HG02759 (cell line): ENCODE data around the gene MRPL39.

Experiments used
- ATAC-seq: cut with Tn5 transposase; IDR thresholded peaks from one replicate; pipeline ENCODE4 v1.9.1; 2021; ENCODE audit warnings: mild to moderate bottlenecking, moderate library complexity; ENCODE audit not compliant: unreplicated experiment

Gene MRPL39

GRCh38 chr21:25615880-25616279, 8.6 kb upstream of the MRPL39 start:
- no peak for ATAC-seq

- no peak for ATAC-seq
These were observed 7.2 kb upstream of the MRPL39 start for GRCh38 chr21:25614441-25614840.

- peak; percentile 81 for ATAC-seq
These were observed 910 bp upstream of the MRPL39 start for GRCh38 chr21:25608044-25608737.

- no peak for ATAC-seq
These were observed 17.4 kb downstream of the MRPL39 start for GRCh38 chr21:25589887-25590286.

- no peak for ATAC-seq
These were observed 20.5 kb downstream of the MRPL39 start for GRCh38 chr21:25586791-25587190.

- ATAC-seq: no peak
These were observed 21.0 kb downstream of the MRPL39 start for GRCh38 chr21:25586326-25586725.

- no peak for ATAC-seq
These were observed 22.2 kb downstream of the MRPL39 start for GRCh38 chr21:25584833-25585676.

- ATAC-seq: no peak
These were observed 23.7 kb downstream of the MRPL39 start for GRCh38 chr21:25583370-25584130.

GRCh38 chr21:25582888-25583287, 24.4 kb downstream of the MRPL39 start:
- ATAC-seq: no peak

- ATAC-seq: no peak
These were observed 25.0 kb downstream of the MRPL39 start for GRCh38 chr21:25582164-25582790.

GRCh38 chr21:25581582-25581981, 25.7 kb downstream of the MRPL39 start:
- ATAC-seq: no peak

GRCh38 chr21:25580912-25581260, 26.4 kb downstream of the MRPL39 start:
- ATAC-seq: no peak

GRCh38 chr21:25579226-25580013, 27.9 kb downstream of the MRPL39 start:
- ATAC-seq: no peak

- ATAC-seq: peak; percentile 35
These were observed 29.0 kb downstream of the MRPL39 start for GRCh38 chr21:25578056-25578961.

- ATAC-seq: peak; percentile 3
These were observed 29.7 kb downstream of the MRPL39 start for GRCh38 chr21:25577424-25578055.

GRCh38 chr21:25573409-25574206, 33.7 kb downstream of the MRPL39 start:
- peak; percentile 22 for ATAC-seq

GRCh38 chr21:25572861-25573310, 34.4 kb downstream of the MRPL39 start:
- peak; percentile 33 for ATAC-seq

GRCh38 chr21:25571726-25572121, 35.6 kb downstream of the MRPL39 start:
- ATAC-seq: no peak
